HG02798 (cell line): ENCODE results near the gene CCDC57.
"Not testable (repeated sequence)": the region's sequence is repeated elsewhere in the genome, so short reads cannot be mapped to it uniquely, and the experiment has no call there.

ENCODE experiments used
- ATAC-seq: cut with Tn5 transposase; IDR thresholded peaks from one replicate; pipeline ENCODE4 v1.9.1; 2021; ENCODE audit warnings: mild to moderate bottlenecking; ENCODE audit not compliant: unreplicated experiment, poor library complexity

Gene CCDC57

DNA sequence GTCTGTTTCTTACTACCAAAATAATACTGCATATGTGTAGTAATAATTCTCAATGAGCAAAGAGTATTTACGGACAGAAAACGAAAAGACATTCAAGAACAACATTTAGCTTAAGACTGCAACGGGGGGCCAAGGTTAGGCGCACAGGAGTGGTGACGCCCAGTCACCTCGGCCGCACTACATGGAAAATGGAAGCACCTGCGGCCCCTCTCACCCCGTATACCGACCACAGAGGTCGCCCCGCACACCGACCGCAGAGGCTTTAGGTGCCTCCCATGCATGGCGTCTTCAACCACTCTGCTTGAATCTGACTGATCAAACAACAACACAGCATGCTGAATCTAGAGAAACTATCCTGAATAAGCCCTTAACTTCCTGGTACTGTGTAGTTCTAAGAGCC, 26.4 kb downstream of the CCDC57 start:
- ATAC-seq, result no peak

DNA sequence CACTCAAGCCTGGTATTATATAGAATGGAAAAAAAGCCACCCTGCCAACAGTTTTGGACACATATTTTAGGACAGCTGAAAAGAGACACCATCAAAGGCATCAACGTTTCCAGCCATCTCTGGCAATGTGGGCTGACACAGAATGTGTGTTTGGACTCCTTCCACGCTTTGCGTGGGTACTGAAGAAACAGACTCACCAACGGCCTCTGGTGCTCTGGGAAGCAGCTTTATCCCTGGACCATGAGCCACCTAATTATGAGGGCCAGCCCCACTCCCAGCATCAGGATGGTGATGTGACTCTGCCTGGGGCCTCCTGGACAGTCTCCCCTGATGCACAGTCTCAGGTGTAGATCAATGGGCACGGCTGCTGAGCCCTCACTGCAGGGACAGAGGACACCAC, 27.9 kb downstream of the CCDC57 start:
- ATAC-seq, result no peak

DNA sequence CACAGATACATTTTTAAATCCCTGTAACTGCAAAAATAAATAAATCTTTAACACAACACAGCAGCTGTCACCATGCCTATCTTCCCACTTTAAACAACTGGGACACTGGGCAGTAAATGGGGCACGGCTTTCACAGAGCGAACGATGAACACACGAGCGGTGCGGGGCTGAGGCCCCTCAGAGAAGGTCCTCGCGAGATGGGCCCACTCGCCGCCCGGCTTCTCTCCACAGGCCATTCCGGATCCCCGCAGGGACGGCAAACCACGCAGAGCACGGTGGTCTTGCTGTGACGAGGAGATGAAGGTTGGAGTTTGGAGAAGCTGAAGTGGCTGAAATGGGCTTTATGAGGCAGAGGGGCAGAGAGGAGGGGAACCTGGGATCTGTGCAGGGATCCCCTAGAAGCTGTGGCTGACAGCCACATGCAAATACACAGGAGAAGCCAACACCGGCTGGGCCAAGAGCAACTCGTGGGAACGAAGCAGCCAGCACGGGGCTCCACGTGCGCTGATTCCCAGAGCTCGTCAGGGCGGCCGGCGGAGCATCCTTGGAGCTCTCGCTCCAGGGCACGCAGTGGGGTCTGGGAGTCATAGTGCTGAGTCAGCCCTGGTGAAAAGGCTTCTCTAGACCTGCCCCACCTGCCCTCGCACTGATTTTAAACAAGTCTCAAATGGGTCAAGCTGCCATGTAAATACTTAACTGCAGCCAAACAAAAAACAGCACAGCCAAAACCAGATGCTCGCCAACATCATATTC, 31.7 kb downstream of the CCDC57 start:
- ATAC-seq, result no peak

GRCh38 chr17:82179946-82180475, 32.6 kb downstream of the CCDC57 start:
- no peak for ATAC-seq

- no peak for ATAC-seq
Observed at GRCh38 chr17:82179412-82179811, 33.2 kb downstream of the CCDC57 start.

DNA sequence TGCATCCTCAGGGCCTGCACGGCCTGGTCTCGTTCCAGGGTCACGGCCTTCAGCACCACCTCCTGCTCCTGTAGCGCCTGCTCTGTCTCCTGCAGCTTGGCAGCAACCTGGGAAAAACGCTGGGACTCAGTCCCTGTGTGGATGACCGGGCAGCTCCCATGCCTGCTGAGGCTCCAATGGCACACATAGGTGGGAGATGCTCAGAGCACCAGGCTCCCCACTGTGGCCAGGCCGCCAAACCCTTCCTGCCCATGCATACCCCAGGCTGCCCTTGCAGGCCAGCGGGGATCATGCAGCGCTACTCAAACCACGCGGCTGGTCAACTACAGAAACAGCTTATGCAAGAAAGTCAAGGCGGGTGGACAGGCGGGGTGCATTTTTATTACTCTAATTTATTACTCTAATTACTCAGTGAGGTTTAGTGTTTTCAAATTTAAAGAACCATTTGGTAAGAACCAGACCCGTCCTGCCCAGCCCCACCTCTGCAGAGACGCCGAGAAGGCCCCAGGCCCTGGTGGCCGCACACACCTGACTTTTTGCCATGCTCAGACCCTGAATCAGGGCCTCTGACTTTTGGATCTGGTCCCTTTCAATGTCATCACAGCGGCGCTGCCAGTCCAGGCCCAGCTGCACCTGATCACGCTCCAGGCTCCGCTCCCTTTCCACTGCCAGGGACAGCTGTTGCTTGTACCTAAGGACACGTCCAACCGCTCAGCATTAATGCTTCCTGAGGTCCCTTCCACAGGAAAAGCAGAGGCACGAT, 34.0 kb downstream of the CCDC57 start:
- ATAC-seq, result no peak

DNA sequence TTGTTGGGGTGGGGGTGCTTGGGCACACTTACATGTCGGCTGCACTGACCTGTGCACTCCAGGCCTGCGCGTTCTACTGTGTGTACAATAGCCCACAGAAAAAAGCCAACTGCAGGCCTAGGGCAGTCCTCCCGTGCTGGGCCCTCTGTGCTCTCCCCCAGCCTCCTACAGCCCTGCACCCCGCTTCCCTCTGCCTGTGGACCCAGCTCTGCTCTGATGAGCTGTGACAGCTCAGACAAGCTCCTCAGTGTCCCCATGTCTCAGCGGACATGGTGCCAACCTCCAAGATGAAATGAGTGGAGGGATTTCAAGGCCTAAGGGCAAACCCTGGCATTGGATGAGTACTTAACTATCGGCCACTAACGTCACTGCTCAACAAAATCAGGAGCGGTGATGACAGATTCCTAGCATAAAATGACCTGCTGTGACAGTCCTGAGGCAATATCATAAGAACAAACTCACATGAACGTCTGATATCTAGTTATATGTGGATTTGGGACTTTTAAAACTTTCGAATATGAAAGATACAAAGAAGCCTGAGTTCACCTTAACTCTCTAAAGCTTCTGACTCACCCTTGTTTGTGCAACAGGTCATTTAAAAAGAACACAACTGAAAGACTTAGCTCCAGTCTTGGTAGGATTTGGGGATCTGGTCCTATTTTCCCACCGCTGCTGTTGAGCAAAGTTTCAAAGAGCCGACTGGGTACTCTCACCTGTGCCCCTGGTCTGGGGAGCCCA, 34.7 kb downstream of the CCDC57 start:
- ATAC-seq, result no peak

DNA sequence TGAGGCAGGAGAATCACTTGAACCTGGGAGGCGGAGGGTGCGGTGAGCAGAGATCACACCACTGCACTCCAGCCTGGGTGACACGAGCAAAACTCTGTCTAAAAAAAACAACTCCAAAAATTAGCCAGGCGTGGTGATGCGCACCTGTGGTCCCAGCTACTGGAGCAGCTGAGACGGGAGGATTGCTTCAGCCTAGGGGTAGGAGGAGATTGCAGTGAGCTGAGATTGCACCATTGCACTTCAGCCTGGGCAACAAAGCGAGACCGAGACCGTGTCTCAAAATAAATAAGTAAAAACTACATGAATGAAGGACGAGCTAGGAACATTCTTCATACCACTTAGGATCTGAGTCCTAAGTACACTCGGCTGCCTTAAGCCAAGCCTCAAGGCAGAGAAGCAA, 35.4 kb downstream of the CCDC57 start:
- ATAC-seq, result no peak

DNA sequence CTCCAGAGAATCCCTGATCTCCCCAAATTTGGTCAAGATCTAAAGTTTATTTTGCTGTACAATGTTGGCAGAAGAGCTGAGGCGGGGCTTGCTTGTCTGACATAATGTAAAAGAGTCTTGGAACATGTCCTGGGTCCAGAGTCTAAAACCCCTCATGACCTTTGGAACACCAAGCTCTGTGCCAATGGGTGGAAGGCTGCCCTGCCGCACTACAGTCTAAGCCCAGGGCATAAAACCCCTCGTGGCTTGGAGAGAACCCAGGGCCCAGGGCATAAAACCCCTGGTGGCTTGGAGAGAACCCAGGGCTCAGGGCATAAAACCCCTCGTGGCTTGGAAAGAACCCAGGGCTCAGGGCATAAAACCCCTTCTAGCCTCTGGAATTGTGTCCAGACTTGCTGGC, 36.7 kb downstream of the CCDC57 start:
- ATAC-seq, result no peak

GRCh38 chr17:82175201-82175600, 37.4 kb downstream of the CCDC57 start:
- ATAC-seq, result no peak

DNA sequence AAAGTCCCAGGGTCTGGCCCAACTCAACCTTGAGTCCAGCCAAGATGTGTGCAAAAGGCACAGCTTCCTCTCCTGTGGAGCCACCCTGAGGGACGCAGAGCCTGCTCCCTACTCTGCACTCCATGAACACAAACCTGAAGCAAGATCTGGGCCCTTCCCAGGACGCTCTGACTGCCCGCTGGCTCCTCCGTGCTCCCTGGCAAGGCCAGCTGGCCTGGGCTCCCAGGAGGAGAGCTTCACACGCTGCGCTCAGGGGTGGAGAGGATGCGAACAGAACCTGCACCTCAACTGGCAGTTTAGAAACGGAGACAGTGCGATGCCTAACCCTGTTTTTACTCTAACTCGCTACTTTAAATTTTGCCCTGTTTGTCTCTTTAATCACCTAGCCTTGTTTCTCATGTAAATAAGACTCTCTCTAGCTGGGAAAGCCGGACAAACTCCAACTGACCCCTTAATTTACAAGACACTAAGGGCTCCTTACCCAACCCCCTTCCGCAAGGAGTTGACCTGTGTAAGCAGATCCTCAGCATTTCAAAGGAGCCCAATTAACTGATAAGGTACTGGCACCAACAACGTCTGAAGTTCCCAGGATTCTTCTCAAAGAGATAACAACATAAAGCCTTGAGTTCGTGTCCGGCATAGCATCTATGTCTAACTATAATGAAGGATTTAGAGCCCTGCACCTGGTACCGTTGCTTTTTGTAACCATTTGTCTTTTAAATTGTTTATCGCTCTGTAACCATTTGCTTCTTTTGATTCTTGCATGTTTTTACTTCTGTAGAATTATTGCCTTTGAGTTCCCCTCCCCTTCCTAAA, 38.4 kb downstream of the CCDC57 start:
- ATAC-seq, result not testable (repeated sequence)

DNA sequence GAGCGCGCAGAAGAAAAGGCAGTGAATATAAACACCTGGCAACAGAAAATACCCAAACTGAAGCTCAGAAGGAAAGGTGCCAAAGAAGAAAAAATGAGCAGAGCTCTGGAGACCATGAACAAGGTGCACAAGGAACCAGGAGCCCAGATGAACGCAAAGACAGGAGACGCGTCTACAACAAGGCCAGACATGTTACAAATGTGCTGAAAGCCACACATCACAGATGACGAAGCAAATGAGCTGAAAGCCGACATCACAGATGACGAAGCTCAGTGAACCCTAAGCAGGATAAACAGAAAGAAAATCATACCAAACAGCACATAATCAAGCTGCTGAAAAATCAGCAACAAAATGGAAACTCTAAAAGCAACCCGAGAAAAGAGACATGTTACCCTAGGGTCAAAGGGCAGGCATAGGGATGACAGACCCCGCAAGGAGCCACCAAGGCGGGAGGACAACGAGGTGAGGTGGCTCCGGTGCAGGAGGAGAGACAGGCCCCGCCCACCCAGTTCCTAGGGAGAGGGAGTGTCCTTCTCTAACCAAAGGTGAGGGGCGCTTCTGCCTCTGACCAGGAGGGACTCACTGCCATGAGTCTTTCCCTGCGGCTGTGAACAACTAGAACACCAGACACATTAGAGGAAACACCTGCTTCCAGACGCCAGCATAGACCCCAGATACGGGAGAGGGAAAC, 39.1 kb downstream of the CCDC57 start:
- no peak for ATAC-seq

- no peak for ATAC-seq
Observed at GRCh38 chr17:82172486-82173160, 40.0 kb downstream of the CCDC57 start.

- ATAC-seq, result no peak
Observed at GRCh38 chr17:82171750-82172375, 40.8 kb downstream of the CCDC57 start.

GRCh38 chr17:82170412-82170961, 42.2 kb downstream of the CCDC57 start:
- no peak for ATAC-seq

GRCh38 chr17:82168568-82168967, 44.1 kb downstream of the CCDC57 start:
- no peak for ATAC-seq

GRCh38 chr17:82167028-82167427, 45.6 kb downstream of the CCDC57 start:
- no peak for ATAC-seq

- ATAC-seq, result no peak
Observed at GRCh38 chr17:82164853-82165252, 47.8 kb downstream of the CCDC57 start.
